ENCODE results near the gene CGB3. TPM values are rescaled to one million over a fixed set of nuclear protein-coding genes. Genes with fewer than 3 reads are reported as not detected.
"Not testable (repeated sequence)": the region's sequence is repeated elsewhere in the genome, so short reads cannot be mapped to it uniquely, and the experiment has no call there.

Gene CGB3
- total RNA-seq (not detected), polyA plus RNA-seq (not detected), total RNA-seq (not detected)

- H3K27me3 ChIP-seq (ENCODE audit: control insufficient read depth in 2 of 2, insufficient read depth in 2 of 2, low read length in 2 of 2); H3K9me3 ChIP-seq (ENCODE audit: control insufficient read depth in 2 of 3, low read length in 3 of 3); POLR2A ChIA-PET; CTCF ChIA-PET; H3K9me3 Mint-ChIP-seq; H3K36me3 ChIP-seq (ENCODE audit: control insufficient read depth in 2 of 3, insufficient read depth in 3 of 3, low read length in 3 of 3); H3K27ac ChIP-seq (ENCODE audit: low read depth, low read length); H3K4me3 Mint-ChIP-seq; H3K36me3 Mint-ChIP-seq; H3K4me3 ChIP-seq (ENCODE audit: low read length); intact Hi-C loops (cut with micrococcal nuclease); ATAC-seq; H3K4me1 ChIP-seq (ENCODE audit: control insufficient read depth in 2 of 2, insufficient read depth in 2 of 2, low read length in 2 of 2); H3K27ac Mint-ChIP-seq; DNase-seq: not testable (repeated sequence)
- H3K27me3 Mint-ChIP-seq, result peaks cover 0 to 12% (median 0%) of the 10 kb centered on the region in 5 donors
- peaks cover 7 to 13% (median 9%) of the 10 kb centered on the region in 7 donors for H3K4me1 Mint-ChIP-seq
Observed at GRCh38 chr19:49024233-49024632, at the start of gene CGB3. TSS of gene CGB3 (minus strand) at chr19:49024333. CDS start at chr19:49023971, 362 bp downstream.

DNA sequence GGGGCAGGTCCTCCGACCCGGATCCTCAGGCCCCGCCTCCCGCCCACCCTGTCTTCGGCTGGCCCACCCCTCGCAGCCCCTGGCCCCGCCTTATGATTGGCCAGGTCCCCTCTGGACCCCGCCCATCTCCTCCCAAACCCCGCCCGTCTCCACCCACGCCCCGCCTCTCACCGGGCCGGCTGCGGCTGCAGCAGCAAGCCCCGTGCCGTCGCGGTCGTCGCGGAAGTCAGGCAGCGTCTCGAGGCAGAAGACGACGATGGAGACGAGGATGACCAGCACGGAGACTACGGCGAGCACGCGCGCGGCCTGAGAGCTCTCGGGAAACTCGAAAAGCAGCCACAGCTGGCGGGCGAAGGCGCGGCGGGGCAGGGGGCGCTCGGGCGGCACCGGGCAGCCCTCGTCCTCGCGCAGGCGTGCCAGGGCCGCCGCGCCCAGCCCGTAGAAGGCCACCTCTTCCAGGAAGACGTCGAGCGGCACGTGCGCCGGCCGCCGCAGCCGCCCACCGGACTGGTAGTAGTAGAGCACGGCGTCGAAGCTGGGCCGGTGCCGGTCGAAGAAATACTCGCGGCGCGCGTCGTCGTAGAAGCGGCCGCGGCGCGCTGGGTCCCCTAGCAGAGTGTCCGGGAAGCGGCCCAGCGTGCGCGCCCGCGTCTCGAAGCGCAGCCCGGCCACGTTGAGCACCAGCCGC is 47.9 kb upstream of the CGB3 start:
- intact Hi-C loops (cut with micrococcal nuclease), result loop anchor here in 1 of 2 donors (5.0 kb wide), 2 partner anchors 75 to 285 kb away; no protein-coding TSS in a partner anchor
- H3K27ac Mint-ChIP-seq, result peak overlapping the region in 1 of 9 donors; percentile 12
- peaks cover 7 to 20% (median 13%) of the 10 kb centered on the region in 7 donors for H3K4me1 Mint-ChIP-seq
- no peaks in the 10 kb centered on the region for H3K36me3 ChIP-seq (ENCODE audit: control insufficient read depth in 2 of 3, insufficient read depth in 3 of 3, low read length in 3 of 3)
- H3K27me3 Mint-ChIP-seq, result peaks cover 58 to 73% (median 60%) of the 10 kb centered on the region in 5 donors
- peaks cover 0 to 10% (median 4%) of the 10 kb centered on the region in 11 donors for H3K9me3 Mint-ChIP-seq
- no peak for DNase-seq
- H3K27ac ChIP-seq (ENCODE audit: low read depth, low read length), result no peak overlapping the region
- POLR2A ChIA-PET, result no interaction called here
- H3K4me1 ChIP-seq (ENCODE audit: control insufficient read depth in 2 of 2, insufficient read depth in 2 of 2, low read length in 2 of 2), result no peaks in the 10 kb centered on the region
- H3K36me3 Mint-ChIP-seq, result peaks cover 0 to 4% (median 0%) of the 10 kb centered on the region in 5 donors
- no peak overlapping the region for H3K4me3 ChIP-seq (ENCODE audit: low read length)
- CTCF ChIA-PET, result interaction anchor here (0.9 kb wide), 1 partner anchor 128 kb away, joined by 4 read pairs; no protein-coding TSS in a partner anchor
- peak; percentile 24 for ATAC-seq
- no peaks in the 10 kb centered on the region for H3K9me3 ChIP-seq (ENCODE audit: control insufficient read depth in 2 of 3, low read length in 3 of 3)
- H3K27me3 ChIP-seq (ENCODE audit: control insufficient read depth in 2 of 2, insufficient read depth in 2 of 2, low read length in 2 of 2), result peaks cover 4 to 12% of the 10 kb centered on the region in 2 donors
- H3K4me3 Mint-ChIP-seq, result peak overlapping the region in 4 of 10 donors; percentile 24 to 62 (median 46)

DNA sequence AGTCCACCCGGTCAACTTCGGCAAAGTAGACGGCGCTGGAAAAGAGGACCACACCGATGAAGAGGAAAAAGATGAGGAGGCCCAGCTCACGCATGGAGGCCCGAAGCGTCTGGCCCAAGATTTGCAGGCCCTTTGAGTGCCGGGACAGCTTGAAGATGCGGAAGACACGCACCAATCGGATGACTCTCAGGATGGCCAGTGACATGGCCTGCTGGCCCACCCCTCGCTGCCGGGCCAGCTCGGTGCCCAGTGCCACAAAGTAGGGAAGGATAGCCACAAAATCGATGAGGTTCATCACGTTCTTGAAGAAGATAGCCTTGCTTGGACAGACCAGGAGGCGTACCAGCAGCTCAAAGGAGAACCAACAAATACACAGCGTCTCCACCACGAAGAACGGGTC is 46.3 kb upstream of the CGB3 start:
- DNase-seq, result no peak

GRCh38 chr19:49069026-49069425 is 44.9 kb upstream of the CGB3 start:
- Mint-ChIP-seq H3K27me3 (peaks cover 56 to 81% (median 67%) of the 10 kb centered on the region in 5 donors), H3K27ac (no peak overlapping the region), H3K4me1 (peaks cover 6 to 18% (median 13%) of the 10 kb centered on the region in 7 donors), H3K36me3 (peaks cover 0 to 4% (median 0%) of the 10 kb centered on the region in 5 donors), H3K9me3 (peaks cover 0 to 10% (median 4%) of the 10 kb centered on the region in 11 donors), H3K4me3 (no peak overlapping the region)
- POLR2A ChIA-PET, result interaction anchor here (1.3 kb wide), 1 partner anchor 25 kb away, joined by 3 read pairs; no protein-coding TSS in a partner anchor
- ATAC-seq, result no peak
- intact Hi-C loops (cut with micrococcal nuclease), result no loop called here
- CTCF ChIA-PET, result no interaction called here
- Histone ChIP-seq H3K9me3 (ENCODE audit: control insufficient read depth in 2 of 3, low read length in 3 of 3) (no peaks in the 10 kb centered on the region), H3K27ac (ENCODE audit: low read depth, low read length) (no peak overlapping the region), H3K27me3 (ENCODE audit: control insufficient read depth in 2 of 2, insufficient read depth in 2 of 2, low read length in 2 of 2) (peaks cover 4 to 9% of the 10 kb centered on the region in 2 donors), H3K4me3 (ENCODE audit: low read length) (no peak overlapping the region), H3K4me1 (ENCODE audit: control insufficient read depth in 2 of 2, insufficient read depth in 2 of 2, low read length in 2 of 2) (no peaks in the 10 kb centered on the region), H3K36me3 (ENCODE audit: control insufficient read depth in 2 of 3, insufficient read depth in 3 of 3, low read length in 3 of 3) (no peaks in the 10 kb centered on the region)
- DNase-seq, result no peak

More for the DNA sequence above, 46.3 kb upstream of the CGB3 start:
- Mint-ChIP-seq H3K9me3 (peaks cover 0 to 10% (median 4%) of the 10 kb centered on the region in 11 donors), H3K4me1 (peaks cover 6 to 20% (median 14%) of the 10 kb centered on the region in 7 donors), H3K36me3 (peaks cover 0 to 4% (median 0%) of the 10 kb centered on the region in 5 donors), H3K4me3 (peak overlapping the region in 3 of 10 donors; percentile 7 to 63 (median 32)), H3K27ac (no peak overlapping the region), H3K27me3 (peaks cover 64 to 75% (median 72%) of the 10 kb centered on the region in 5 donors)
- no peaks in the 10 kb centered on the region for H3K36me3 ChIP-seq (ENCODE audit: control insufficient read depth in 2 of 3, insufficient read depth in 3 of 3, low read length in 3 of 3)
- CTCF ChIA-PET, result no interaction called here
- no peaks in the 10 kb centered on the region for H3K9me3 ChIP-seq (ENCODE audit: control insufficient read depth in 2 of 3, low read length in 3 of 3)
- H3K4me1 ChIP-seq (ENCODE audit: control insufficient read depth in 2 of 2, insufficient read depth in 2 of 2, low read length in 2 of 2), result no peaks in the 10 kb centered on the region
- no peak overlapping the region for H3K4me3 ChIP-seq (ENCODE audit: low read length)
- intact Hi-C loops (cut with micrococcal nuclease), result loop anchor here in 1 of 2 donors (5.0 kb wide), 2 partner anchors 73 to 283 kb away; no protein-coding TSS in a partner anchor
- POLR2A ChIA-PET, result no interaction called here
- peaks cover 4 to 12% of the 10 kb centered on the region in 2 donors for H3K27me3 ChIP-seq (ENCODE audit: control insufficient read depth in 2 of 2, insufficient read depth in 2 of 2, low read length in 2 of 2)
- no peak for ATAC-seq
- H3K27ac ChIP-seq (ENCODE audit: low read depth, low read length), result no peak overlapping the region

- Mint-ChIP-seq H3K4me3 (no peak overlapping the region), H3K36me3 (peaks cover 0 to 4% (median 0%) of the 10 kb centered on the region in 5 donors), H3K27ac (no peak overlapping the region), H3K9me3 (peaks cover 0 to 6% (median 4%) of the 10 kb centered on the region in 11 donors), H3K4me1 (peaks cover 0 to 4% (median 1%) of the 10 kb centered on the region in 7 donors), H3K27me3 (peaks cover 41 to 80% (median 60%) of the 10 kb centered on the region in 5 donors)
- DNase-seq (no peak), ATAC-seq (no peak)
- H3K9me3 ChIP-seq (ENCODE audit: control insufficient read depth in 2 of 3, low read length in 3 of 3), result no peaks in the 10 kb centered on the region
- no peak overlapping the region for H3K4me3 ChIP-seq (ENCODE audit: low read length)
- POLR2A ChIA-PET, result no interaction called here
- H3K27me3 ChIP-seq (ENCODE audit: control insufficient read depth in 2 of 2, insufficient read depth in 2 of 2, low read length in 2 of 2), result no peaks in the 10 kb centered on the region
- H3K27ac ChIP-seq (ENCODE audit: low read depth, low read length), result no peak overlapping the region
- CTCF ChIA-PET, result interaction anchor here (0.6 kb wide), 1 partner anchor 1106 kb away, joined by 4 read pairs; no protein-coding TSS in a partner anchor
- intact Hi-C loops (cut with micrococcal nuclease), result no loop called here
- no peaks in the 10 kb centered on the region for H3K4me1 ChIP-seq (ENCODE audit: control insufficient read depth in 2 of 2, insufficient read depth in 2 of 2, low read length in 2 of 2)
- H3K36me3 ChIP-seq (ENCODE audit: control insufficient read depth in 2 of 3, insufficient read depth in 3 of 3, low read length in 3 of 3), result no peaks in the 10 kb centered on the region
Observed at GRCh38 chr19:49067554-49067953, 43.4 kb upstream of the CGB3 start.

GRCh38 chr19:49065905-49066512 is 41.9 kb upstream of the CGB3 start:
- Mint-ChIP-seq H3K9me3 (peaks cover 0 to 6% (median 4%) of the 10 kb centered on the region in 11 donors), H3K27ac (peak overlapping the region in 1 of 9 donors; percentile 16), H3K27me3 (peaks cover 43 to 76% (median 52%) of the 10 kb centered on the region in 5 donors), H3K36me3 (peaks cover 0 to 4% (median 0%) of the 10 kb centered on the region in 5 donors), H3K4me1 (peaks cover 0 to 4% (median 0%) of the 10 kb centered on the region in 7 donors), H3K4me3 (peak overlapping the region in 2 of 10 donors; percentile 2 to 21)
- no peaks in the 10 kb centered on the region for H3K36me3 ChIP-seq (ENCODE audit: control insufficient read depth in 2 of 3, insufficient read depth in 3 of 3, low read length in 3 of 3)
- H3K27me3 ChIP-seq (ENCODE audit: control insufficient read depth in 2 of 2, insufficient read depth in 2 of 2, low read length in 2 of 2), result peaks cover 0 to 2% of the 10 kb centered on the region in 2 donors
- ChIA-PET CTCF (no interaction called here), POLR2A (no interaction called here)
- DNase-seq (no peak), ATAC-seq (no peak)
- H3K4me1 ChIP-seq (ENCODE audit: control insufficient read depth in 2 of 2, insufficient read depth in 2 of 2, low read length in 2 of 2), result no peaks in the 10 kb centered on the region
- H3K4me3 ChIP-seq (ENCODE audit: low read length), result no peak overlapping the region
- no peaks in the 10 kb centered on the region for H3K9me3 ChIP-seq (ENCODE audit: control insufficient read depth in 2 of 3, low read length in 3 of 3)
- H3K27ac ChIP-seq (ENCODE audit: low read depth, low read length), result no peak overlapping the region
- intact Hi-C loops (cut with micrococcal nuclease), result no loop called here
